ENCODE measurements around the gene BBIP1. TPM values are rescaled to one million over a fixed set of nuclear protein-coding genes. Genes with fewer than 3 reads are reported as not detected.

BBIP1 gene
- total RNA-seq, 4 donors from 2014 or later = 19.6 to 32.2 (median 21.9) TPM

DNA sequence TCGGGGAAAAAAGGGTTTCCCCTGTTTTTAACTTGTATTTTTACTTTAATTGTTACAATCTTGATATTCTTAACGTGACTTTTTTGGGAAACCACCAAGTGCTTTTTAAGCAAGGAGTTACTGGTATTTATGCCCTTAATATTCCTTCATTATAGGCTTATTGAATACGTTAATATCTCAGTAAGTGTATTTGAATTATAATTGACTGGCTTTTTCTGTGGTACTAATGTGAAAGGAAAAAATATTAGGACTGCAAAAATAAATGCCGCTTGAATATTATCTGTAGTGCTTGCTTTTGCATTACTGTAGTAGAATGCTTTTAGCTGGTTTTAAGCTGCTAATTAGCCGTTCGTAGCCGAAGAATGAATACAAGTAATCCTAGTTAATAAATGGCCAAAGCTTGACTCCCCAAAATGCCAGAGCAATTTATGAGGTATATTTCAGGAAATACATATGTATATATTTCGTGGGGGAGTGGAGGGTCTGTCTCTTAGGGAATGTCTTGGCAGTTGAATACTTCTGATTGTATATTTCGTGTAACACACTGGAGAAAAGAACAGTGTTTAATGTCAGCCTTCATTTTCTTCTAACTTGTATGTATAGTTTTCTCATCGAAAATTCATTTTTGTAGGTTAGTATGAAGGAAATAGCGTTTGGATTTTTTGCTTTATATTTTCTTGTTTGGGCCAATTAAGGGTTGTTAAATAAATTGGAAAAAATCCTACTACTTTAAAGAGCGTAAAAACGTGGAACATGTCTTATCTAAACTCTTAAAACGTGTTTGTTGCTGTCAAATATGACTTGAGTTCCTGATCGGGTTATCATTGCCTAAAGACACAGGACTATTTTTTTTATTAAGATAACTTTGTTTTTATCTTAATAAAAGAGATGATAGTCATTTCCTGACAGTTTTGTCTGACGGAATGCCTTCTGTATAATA, 45.7 kb downstream of the BBIP1 start:
- ATAC-seq (ENCODE audit: low FRiP score) (no peak), DNase-seq (ENCODE audit: low spot score) (no peak)
- TF ChIP-seq, protein P1, sequence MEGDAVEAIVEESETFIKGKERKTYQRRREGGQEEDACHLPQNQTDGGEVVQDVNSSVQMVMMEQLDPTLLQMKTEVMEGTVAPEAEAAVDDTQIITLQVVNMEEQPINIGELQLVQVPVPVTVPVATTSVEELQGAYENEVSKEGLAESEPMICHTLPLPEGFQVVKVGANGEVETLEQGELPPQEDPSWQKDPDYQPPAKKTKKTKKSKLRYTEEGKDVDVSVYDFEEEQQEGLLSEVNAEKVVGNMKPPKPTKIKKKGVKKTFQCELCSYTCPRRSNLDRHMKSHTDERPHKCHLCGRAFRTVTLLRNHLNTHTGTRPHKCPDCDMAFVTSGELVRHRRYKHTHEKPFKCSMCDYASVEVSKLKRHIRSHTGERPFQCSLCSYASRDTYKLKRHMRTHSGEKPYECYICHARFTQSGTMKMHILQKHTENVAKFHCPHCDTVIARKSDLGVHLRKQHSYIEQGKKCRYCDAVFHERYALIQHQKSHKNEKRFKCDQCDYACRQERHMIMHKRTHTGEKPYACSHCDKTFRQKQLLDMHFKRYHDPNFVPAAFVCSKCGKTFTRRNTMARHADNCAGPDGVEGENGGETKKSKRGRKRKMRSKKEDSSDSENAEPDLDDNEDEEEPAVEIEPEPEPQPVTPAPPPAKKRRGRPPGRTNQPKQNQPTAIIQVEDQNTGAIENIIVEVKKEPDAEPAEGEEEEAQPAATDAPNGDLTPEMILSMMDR (IDR thresholded peaks at IDR 0.05) = no peak

- ATAC-seq (ENCODE audit: low FRiP score) = peak; percentile 69
- TF ChIP-seq, protein P1 (IDR thresholded peaks at IDR 0.05) = no peak
- no peak for DNase-seq (ENCODE audit: low spot score)
Measured at GRCh38 chr10:110872145-110872983, 46.6 kb downstream of the BBIP1 start.

GRCh38 chr10:110871298-110872084, 47.5 kb downstream of the BBIP1 start, which contains the start of gene PDCD4:
Gene PDCD4, plus strand, starts transcription at chr10:110871928. Its CDS starts 4,100 bp downstream, at chr10:110876028.
- DNase-seq (ENCODE audit: low spot score) (peak; percentile 94), ATAC-seq (ENCODE audit: low FRiP score) (peak; percentile 95)
- TF ChIP-seq, protein P1 (IDR thresholded peaks at IDR 0.05) = no peak

GRCh38 chr10:110870823-110871297, 48.1 kb downstream of the BBIP1 start:
- TF ChIP-seq, protein P1 (IDR thresholded peaks at IDR 0.05) = no peak
- ATAC-seq (ENCODE audit: low FRiP score) (no peak), DNase-seq (ENCODE audit: low spot score) (no peak)

DNA sequence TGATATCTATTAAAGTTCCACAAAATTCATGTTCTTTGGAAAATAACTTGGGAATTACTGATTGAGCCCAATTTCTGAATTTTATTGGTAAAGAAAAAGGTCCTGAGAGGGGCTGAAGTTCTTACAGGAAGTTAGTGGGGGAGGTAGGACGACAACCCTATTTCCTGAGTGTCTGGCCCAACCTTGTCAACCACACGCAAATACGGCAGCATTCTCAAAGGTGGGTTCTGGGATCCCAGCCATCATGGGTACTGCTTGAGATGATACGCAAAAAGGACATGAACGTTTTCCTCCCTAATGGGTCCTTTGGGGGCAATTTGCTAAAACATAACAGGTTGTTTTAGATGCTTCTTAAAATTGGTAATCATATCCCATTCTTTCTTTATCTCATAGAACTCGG, 50.0 kb downstream of the BBIP1 start:
- DNase-seq (ENCODE audit: low spot score) (no peak), ATAC-seq (ENCODE audit: low FRiP score) (no peak)

More for the DNA sequence above, 50.0 kb downstream of the BBIP1 start:
- TF ChIP-seq, protein P1 (IDR thresholded peaks at IDR 0.05) = no peak
